Astrocyte (in vitro differentiated cells and primary cell): ENCODE data around the gene RNPC3.
"Not testable (repeated sequence)": the region's sequence is repeated elsewhere in the genome, so short reads cannot be mapped to it uniquely, and the experiment has no call there.

ENCODE experiments used
- EZH2 ChIP-seq: IDR thresholded peaks from 2 replicates; pipeline ENCODE4 v1.6.1; 2012; ENCODE audit warnings: mild to moderate bottlenecking, low read length, inconsistent platforms; ENCODE audit not compliant: insufficient read depth
- TF ChIP-seq, protein P1 (sequence below): IDR thresholded peaks from 2 replicates; pipeline ENCODE4 v1.5.1; 2011; ENCODE audit warnings: low read depth, mild to moderate bottlenecking, inconsistent platforms, low read length, moderate library complexity; ENCODE audit not compliant: insufficient read depth

DNA sequence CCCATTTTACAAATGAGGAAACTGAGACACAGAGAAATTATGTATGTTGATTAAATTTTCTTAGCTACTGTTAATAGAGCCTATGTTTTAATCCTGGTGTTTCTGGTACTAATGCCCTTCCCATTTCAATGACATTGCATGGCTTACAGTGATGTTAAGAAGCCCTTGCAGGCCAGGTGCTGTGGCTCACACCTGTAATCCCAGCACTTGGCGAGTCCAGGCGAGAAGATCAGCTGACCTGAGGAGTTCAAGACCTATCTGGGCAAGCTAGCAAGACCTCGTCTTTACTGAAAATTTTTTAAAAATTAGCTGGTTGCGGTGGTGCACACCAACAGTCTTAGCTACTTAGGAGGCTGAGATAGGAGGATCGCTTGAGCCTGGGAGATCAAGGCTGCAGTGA is 51.3 kb downstream of the RNPC3 start:
- TF ChIP-seq, protein P1, sequence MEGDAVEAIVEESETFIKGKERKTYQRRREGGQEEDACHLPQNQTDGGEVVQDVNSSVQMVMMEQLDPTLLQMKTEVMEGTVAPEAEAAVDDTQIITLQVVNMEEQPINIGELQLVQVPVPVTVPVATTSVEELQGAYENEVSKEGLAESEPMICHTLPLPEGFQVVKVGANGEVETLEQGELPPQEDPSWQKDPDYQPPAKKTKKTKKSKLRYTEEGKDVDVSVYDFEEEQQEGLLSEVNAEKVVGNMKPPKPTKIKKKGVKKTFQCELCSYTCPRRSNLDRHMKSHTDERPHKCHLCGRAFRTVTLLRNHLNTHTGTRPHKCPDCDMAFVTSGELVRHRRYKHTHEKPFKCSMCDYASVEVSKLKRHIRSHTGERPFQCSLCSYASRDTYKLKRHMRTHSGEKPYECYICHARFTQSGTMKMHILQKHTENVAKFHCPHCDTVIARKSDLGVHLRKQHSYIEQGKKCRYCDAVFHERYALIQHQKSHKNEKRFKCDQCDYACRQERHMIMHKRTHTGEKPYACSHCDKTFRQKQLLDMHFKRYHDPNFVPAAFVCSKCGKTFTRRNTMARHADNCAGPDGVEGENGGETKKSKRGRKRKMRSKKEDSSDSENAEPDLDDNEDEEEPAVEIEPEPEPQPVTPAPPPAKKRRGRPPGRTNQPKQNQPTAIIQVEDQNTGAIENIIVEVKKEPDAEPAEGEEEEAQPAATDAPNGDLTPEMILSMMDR, result not testable (repeated sequence)
- TF ChIP-seq EZH2, result not testable (repeated sequence)
